GM12874 (cell line): ENCODE measurements around the gene KIRREL1.

Experiments
- TF ChIP-seq, protein P1 (sequence below): IDR thresholded peaks from 2 replicates; pipeline ENCODE4 v1.5.1; 2011; ENCODE audit warnings: low read depth, mild to moderate bottlenecking, control low read depth, low read length, moderate library complexity; ENCODE audit not compliant: insufficient read depth

The KIRREL1 gene

DNA sequence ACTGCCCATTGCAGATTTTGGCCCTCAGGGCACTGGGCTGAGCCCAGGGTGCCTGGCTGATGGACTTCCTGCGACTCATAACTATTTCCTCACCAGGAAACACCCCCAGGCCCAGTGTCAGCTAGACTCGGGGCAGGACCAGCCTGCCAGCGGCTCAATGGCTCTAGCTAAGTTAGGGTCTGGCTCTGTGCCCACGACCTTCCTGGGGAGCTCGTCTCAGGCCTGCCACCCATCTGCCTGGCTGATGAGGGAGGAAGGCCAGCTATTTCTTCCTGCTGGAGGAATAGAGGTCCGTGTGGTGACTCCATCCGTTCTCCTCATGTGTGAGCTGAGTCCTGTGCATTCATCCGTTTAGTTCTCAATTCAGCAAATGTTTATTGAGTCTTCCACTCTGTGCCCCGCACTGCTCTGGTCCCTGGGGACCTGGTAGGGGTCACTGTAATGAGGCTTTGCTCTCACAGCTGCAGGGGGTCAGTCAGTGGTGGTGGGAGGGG lies 44.5 kb downstream of the KIRREL1 start:
- TF ChIP-seq, protein P1, sequence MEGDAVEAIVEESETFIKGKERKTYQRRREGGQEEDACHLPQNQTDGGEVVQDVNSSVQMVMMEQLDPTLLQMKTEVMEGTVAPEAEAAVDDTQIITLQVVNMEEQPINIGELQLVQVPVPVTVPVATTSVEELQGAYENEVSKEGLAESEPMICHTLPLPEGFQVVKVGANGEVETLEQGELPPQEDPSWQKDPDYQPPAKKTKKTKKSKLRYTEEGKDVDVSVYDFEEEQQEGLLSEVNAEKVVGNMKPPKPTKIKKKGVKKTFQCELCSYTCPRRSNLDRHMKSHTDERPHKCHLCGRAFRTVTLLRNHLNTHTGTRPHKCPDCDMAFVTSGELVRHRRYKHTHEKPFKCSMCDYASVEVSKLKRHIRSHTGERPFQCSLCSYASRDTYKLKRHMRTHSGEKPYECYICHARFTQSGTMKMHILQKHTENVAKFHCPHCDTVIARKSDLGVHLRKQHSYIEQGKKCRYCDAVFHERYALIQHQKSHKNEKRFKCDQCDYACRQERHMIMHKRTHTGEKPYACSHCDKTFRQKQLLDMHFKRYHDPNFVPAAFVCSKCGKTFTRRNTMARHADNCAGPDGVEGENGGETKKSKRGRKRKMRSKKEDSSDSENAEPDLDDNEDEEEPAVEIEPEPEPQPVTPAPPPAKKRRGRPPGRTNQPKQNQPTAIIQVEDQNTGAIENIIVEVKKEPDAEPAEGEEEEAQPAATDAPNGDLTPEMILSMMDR, result no peak

DNA sequence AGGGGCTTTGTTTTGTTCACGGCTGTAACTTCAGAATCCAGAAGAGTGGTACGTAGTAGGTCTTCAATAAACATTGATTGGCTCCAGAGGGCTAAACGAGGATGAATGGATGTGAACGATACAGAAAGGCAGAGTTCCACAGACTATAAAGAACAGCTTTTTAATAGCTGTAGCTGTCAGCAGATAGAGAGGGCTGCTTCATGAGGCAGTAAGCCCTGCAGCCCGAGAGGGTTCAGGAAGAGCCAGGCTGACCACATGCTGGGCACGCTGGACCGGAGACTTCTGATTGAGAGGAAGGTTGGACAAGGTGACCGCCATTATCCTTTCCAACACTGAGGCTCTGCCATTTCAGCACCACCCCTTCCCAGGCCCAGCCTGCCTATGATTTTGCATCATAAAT lies 45.3 kb downstream of the KIRREL1 start:
- TF ChIP-seq, protein P1, result no peak

DNA sequence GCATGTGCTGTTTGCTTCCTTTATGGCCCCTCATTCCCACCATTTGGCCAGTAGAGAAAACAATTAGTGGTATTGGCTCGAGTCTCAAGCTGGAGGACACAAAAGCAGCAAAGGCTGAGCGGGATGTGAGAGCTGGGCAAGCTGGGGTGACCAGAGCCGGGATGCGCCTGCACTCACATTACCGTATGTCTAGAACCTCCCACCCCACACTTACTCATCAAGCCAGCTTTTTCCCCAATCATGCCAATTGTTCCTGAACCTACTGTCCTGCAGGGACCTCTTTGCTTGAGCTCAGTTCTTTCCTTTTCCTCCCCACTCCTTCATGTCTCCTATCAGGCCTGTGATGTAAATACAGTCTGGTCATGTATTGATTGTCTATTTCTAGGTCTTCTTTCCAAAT lies 45.9 kb downstream of the KIRREL1 start:
- TF ChIP-seq, protein P1, result no peak

DNA sequence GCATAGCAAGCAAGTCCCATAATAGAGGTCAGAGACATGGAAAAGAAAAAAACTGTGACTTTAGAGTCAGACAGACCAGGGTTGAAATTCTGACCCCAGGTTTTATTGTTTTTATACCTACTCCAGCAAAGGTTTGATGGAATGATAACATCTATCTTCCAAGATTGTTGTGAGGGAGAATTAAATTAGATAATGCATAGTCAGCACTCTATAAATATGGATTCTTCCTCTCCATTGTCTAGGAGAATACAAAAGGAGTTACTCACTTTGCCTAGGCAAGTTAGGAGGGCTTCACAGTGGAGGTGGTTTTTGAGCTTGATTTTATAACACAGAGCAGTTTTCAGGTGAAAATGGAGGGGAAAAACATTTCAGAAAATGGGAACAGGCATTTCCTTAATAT lies 46.9 kb downstream of the KIRREL1 start:
- TF ChIP-seq, protein P1, result no peak

DNA sequence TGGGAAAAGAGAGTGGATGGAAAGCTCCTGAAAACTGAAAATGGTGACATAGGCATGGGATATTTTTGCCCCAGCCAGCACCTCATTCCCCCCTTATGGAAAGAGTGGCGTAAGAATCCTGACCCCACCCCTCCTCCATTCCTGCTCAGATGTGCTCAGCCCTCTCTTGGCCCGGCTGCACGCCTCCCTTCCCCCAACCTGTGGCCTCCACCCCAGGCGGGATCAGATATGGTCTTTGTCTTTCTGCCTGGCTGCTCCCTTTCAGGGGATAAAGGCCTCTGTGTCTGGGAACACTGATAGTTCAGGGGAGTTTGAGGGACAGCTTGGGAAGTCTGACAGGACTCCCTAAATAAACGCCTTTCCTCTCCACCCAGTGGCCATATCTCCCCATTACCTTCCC lies 49.8 kb downstream of the KIRREL1 start:
- TF ChIP-seq, protein P1, result no peak

DNA sequence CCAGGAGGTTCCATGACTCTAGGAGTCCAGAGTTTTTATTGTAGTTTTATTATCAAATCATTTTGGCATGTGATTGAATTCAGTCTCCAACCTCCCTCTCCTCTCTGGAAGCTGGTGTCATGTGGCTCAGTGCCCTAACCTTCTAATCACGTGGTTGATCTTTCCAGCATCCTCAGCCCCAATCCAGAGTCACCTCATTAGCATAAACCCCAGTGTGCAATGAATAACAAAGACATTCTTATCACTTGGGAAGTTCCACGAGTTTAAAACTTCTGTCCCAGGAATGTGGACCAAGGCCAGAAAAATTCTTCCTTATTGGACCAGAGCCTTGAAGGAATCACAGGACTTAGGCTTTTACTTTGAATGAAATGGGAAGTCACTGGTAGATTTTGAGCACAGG lies 52.2 kb downstream of the KIRREL1 start:
- TF ChIP-seq, protein P1, result no peak

DNA sequence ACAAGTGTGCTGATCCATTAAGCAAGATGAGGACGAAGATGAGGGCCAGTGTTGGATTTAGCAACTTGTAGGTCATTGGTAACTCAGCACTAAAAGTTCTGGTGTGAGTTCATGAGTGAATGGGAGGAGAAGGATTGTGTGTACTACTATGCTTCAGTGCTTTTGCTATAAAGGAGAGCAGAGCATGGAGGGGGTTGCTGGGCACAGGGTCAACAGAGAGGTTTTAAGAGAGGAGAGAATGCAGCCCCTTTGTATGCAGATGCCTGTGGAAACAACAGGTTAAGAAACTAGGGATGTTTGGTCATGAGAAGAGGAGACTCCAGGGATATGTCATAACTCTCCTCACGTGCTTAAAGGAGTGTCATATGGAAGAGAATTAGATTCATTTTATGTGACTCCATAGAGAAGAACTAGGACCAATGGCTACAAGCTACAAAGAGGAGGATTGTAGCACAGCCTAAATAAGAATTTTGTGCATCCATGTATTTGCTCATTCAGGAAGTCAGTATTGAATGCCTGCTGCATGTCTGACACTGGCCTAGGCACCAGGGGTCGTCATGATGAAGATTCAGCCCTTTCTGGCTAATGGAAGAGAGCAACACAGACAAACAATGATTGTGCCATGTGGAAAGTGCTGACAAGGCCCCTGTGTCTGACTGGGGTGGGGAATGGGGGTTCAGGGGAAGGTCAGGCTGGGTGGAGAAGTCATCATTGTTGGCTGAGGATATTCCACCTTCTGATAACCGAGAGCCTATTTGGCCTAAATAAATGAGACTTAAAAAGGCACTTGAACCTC lies 53.5 kb downstream of the KIRREL1 start:
- TF ChIP-seq, protein P1, result no peak
